PC-3 (cell line): ENCODE results near the gene SKA2.

Experiments used
- CTCF ChIP-seq: fragments of 300-600 bp; sonication (generic); conservative IDR thresholded peaks from 2 replicates; pipeline ENCODE4 v1.5.1; 2017; ENCODE audit warnings: antibody characterized with exemption, low read depth, mild to moderate bottlenecking, low read length
- EZH2 ChIP-seq: fragments of 300-600 bp; sonication (generic); IDR thresholded peaks from one replicate; pipeline ENCODE4 v1.6.1; 2017; ENCODE audit warnings: antibody characterized with exemption, mild to moderate bottlenecking, low read length; ENCODE audit not compliant: unreplicated experiment
- EZH2phosphoT487 ChIP-seq: fragments of 300-600 bp; sonication (generic); IDR thresholded peaks from 2 replicates; pipeline ENCODE4 v1.6.1; 2018; ENCODE audit warnings: mild to moderate bottlenecking, antibody characterized with exemption, low read length, borderline replicate concordance

GRCh38 chr17:59186850-59187249, 31.9 kb upstream of the SKA2 start:
- TF ChIP-seq EZH2, result no peak
- no peak for TF ChIP-seq CTCF
- TF ChIP-seq EZH2phosphoT487, result no peak
